SH-SY5Y (cell line): ENCODE data around the gene CSKMT.

Experiments used
- GATA2 ChIP-seq: IDR thresholded peaks from 2 replicates; pipeline ENCODE4 v1.6.1; 2011; ENCODE audit warnings: mild to moderate bottlenecking, low read depth, low read length
- GATA3 ChIP-seq: IDR thresholded peaks from 2 replicates; pipeline ENCODE4 v1.6.1; 2011; ENCODE audit warnings: low read depth, mild to moderate bottlenecking, low read length, moderate library complexity

The CSKMT gene

DNA sequence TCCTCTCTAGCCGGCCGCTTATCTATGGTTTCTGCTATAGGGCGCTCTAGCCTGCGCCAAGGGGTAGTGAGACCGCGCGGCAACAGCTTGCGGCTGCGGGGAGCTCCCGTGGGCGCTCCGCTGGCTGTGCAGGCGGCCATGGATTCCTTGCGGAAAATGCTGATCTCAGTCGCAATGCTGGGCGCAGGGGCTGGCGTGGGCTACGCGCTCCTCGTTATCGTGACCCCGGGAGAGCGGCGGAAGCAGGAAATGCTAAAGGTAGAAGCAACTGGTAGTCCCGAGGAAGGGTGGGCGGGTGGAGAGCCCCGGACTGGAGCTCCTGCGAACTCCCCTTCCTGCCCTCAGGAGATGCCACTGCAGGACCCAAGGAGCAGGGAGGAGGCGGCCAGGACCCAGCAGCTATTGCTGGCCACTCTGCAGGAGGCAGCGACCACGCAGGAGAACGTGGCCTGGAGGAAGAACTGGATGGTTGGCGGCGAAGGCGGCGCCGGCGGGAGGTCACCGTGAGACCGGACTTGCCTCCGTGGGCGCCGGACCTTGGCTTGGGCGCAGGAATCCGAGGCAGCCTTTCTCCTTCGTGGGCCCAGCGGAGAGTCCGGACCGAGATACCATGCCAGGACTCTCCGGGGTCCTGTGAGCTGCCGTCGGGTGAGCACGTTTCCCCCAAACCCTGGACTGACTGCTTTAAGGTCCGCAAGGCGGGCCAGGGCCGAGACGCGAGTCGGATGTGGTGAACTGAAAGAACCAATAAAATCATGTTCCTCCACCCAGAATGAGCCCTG, 6.7 kb downstream of the CSKMT start, which contains the start of the genes LBHD1 and UQCC3:
Gene LBHD1 (minus strand): TSS at position 660 of the 782 bp plus-strand sequence. CDS start 2,236 bp downstream, outside the sequence.
Gene UQCC3 (plus strand): TSS at position 66 of the 782 bp plus-strand sequence. CDS start 73 bp downstream, at position 139.
- TF ChIP-seq GATA2 (no peak), GATA3 (no peak)

DNA sequence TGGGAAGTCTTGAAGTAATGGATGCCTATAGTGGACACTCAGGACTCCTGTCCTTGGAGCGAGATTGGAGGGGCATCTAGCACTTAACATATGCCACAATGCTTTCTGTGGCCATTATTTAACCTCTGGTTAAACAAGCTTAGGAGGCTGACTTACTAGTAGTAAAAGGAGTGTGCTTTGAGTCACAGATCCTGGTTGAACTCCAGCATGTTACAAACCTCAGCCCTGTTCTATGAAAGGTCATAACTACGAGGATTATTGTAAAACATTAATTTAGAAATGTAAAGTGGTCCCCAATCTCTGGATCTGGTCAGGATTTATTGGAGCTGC, 8.0 kb downstream of the CSKMT start:
- TF ChIP-seq GATA3 (no peak), GATA2 (no peak)

DNA sequence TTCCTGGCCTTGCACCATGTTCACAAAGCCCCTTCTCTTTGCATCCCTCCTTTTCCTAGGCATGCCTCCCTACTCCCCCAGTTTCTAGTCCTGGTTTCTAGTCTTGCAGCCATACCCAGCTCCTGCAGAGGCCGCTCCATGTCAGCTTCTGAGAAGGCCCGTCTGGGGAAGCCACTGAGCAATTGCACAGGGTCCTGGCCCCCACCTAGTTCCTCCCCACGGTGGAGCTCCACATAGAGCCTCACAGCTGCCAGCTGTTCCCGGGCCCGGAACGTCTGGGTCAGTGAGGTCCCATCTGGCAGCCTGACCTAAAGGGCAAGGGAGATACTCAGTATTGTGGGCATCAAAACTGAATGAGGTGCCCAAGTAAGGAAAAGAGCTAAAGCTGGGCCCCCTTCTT, 11.6 kb downstream of the CSKMT start:
- TF ChIP-seq GATA2: no peak
- TF ChIP-seq GATA3: no peak

DNA sequence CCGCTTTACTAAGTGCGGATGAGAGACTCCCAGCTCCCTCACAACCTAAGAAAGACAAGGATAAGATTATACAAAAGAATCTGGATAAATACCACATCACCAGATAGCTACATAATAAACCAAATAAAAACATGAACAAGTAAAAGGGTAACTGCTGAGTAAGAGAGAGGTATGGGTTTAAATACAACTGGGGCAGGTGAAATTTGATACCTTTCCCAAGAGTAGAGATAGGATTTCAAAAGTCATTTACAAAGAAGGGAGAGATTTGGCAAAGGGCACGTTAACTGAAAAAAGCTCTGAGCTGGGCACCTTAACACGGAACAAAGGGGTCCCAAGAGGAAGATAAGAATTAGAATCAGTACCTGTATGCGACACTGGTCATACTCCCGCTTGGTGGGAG, 12.0 kb downstream of the CSKMT start:
- TF ChIP-seq GATA3 (no peak), GATA2 (no peak)

DNA sequence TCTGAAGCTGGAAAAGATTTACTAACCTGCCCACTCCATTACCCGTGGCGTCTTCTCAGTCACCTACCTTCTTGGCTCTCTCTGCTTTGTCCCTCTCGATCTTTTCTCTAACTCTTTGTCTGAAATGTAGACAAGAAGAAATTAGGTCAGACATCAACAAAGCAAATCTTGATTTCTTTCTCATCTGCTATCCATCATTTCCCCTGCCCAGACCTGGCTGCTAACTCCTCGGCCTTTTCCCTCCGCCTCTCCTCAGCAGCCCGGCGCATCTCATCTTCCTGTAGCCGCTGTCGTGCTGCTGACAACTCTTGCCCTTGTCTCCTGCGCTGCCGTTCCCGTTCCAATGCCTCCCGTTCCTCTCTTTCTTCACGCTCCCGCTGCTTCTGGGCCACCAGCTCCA, 12.6 kb downstream of the CSKMT start:
- no peak for TF ChIP-seq GATA2
- no peak for TF ChIP-seq GATA3

DNA sequence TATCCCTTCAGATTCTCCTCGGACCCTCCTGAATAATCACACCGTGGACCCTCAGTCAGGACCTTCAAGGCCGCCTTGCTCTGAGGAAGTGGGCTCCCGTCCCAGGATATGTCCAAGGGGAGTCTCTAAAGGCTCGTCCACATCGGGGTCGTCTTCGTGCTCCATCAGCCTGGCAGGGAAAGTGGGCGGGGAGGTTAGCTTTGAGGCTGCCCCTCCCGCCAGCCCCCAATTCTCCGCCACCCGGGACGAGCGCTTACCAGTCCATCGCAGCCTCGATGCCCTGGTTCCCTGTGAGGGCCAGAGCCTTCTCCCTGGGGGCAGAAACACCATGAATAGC, 13.3 kb downstream of the CSKMT start:
- TF ChIP-seq GATA3 (no peak), GATA2 (no peak)

DNA sequence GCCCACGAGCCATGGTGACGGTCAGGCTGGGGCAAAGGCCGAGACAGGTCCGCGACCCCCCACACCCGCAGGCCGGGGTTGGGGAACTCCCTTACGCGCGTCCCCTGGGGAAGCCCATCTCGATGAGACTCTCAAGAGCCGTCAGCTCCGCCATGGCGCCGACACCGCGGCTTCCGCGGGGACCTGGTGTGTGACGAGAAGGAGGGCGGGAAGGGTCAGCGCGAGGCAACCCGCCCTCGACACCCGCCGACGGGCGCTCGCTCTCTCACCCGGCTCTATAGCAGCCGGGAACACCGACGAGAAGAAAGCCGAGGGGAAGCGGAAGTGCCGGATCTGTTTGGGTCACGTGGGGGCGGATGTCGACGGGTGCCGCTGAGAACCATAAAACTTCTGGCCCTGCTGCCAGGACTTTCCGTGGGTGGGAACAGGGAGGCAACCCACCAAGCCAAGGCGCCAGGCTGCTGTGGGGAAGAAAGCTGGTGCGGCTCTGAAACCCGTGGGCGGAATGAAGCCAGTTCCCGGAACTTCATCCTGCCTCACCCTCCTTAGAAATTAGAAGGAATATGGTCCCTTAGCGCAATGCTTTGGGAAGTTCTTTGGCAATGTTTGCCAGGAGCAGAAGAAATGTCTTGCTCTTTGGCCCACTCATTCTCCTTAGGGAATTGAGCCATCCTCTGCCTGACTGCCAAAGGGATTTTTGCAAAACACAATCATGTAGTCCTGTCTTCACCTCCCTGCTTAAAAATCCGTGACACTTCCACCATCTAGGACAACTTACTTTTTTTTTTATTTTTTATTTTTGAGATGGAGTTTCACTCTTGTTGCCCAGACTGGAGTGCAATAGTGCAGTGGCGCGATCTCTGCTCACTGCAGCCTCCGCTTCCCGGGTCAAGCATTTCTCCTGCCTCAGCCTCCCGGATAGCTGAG, 13.9 kb downstream of the CSKMT start, which contains the start of gene UBXN1:
Gene UBXN1 (minus strand): TSS at position 304 of the 927 bp plus-strand sequence. CDS start 150 bp downstream, at position 154.
- TF ChIP-seq GATA2 (no peak), GATA3 (no peak)

DNA sequence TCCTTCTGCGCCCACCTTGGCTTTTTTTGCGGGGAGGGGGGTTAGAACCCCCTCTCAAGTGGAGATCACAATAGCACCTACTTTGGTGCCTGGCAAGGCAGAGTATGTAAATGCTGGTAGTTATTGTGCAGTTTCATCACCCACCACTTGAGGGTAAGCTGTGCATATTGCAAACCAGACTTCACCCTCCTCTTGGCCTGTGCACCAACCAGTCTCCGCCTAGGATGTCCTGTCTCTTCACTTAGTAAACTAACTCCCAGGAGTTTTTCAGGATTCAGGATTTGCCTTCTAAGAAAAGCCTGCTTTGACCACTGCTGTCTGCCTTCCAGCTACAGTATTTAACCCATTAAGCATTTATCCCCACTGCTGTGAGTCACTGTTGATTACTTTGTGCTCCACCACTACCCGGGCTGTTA, 15.7 kb downstream of the CSKMT start:
- TF ChIP-seq GATA3 (no peak), GATA2 (no peak)

DNA sequence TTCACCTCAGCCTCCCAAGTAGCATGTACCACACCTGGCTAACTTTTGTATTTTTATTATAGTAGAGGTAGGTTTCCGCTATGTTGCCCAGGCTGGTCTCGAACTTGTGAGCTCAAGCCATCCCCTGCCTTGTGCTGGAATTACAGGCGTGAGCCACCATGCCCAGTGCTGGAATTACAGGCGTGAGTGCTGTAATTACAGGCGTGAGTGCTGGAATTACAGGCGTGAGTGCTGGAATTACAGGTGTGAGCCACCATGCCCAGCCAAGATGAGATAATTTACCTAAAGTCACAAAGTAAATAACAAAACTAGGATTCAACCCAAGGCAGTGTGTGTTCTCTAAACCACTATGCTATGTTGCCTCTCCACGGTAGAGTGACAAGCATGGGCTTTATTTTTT, 17.4 kb downstream of the CSKMT start:
- TF ChIP-seq GATA2 (no peak), GATA3 (no peak)

DNA sequence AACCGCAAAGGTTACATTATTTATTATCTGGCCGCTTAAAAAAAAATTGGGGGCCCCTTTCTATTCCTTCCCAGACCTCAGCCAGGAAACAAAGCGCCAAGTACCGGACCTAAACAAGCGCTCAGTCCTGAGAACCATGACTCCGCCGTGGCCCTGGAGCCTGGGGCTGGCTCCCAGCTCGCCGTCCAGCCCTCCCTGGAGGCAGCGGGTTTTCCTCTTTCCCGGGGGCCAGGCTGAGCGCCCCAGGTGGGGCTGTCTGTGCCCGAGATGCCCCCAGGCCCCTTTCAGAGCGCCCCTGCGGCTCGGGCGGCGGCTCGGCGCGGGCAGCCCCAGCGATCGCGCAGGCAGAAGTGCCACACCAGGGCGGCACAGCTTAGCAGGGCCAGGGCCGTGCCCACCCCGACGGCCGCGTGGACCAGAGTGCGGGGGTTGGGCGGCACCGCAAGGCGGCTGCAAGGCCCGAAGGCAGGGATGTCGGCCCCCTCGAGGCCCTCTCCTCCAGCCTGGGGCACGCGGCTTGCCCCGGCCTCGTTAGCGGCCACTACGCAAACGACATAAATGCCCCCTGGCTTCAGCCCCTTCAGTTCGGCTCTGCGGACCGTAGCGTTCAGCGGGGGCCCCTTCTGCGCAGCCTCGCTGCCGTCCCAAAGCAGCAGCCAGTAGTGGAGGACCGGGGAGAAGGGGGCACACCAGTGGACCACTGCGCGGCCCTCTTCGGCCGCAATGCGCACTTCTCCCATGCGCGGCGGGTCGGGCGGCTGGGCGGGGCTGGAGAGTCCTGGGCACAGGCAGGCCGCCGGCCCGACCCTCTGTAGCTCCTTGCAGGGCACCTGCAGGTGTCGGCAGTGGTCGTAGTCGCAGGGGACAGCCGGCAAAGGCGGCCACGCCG, 22.6 kb downstream of the CSKMT start:
- TF ChIP-seq GATA3: no peak
- no peak for TF ChIP-seq GATA2

DNA sequence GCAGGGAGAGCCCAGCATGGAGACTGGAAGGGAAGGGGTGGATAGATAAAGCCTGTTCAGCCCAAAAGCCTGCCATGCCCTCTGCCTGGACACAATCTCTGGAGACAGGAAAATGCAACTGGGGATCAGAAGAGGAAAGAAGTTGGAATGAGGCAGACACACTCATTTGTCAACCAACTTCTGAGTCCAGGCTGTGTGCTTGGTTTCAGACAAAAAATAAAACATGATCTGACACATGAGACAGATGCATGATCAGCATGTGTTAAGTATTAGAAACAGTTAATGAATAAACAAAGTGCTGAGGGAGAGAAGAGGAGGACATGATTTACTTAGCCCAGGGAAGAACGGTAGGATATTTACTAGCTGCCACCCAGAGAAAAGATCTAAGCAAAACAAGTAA, 23.4 kb downstream of the CSKMT start:
- TF ChIP-seq GATA2 (no peak), GATA3 (no peak)

DNA sequence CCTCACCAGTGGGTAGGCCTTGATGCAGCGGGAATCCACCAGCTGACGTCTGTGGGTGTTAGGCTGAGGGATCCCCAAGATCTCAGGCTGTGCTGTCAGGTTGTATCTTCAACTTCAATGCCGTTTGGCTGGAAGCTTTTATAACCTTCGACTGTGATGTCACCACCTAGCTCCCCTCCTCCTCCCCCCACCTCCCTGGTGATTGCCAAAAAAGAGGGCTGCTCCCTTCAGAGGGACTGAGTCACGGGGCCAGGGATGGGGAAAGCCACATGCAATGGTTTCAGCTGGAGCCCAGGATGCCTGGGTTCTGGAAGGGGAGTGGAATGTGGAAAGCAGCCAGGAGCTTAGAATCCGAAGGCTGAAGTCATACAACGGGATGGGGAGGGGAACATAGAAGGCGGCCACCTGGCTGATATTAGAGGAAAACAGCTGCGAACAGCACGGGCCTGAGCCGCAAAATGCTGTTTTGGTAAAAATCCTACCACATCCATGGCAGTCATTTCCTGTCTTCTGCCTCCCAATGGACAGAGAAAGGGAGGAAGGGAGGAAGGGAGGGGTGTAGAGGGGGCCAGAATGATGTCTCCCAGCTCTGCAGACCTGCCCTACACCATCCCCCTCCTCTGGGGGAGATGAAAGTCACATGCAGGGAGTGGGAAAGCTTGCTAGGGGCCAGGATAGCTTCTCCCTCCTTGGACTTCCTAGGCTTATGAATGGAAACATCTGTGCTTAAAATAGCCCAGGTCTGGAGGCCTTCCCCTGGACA, 24.5 kb downstream of the CSKMT start, which contains the start of gene LRRN4CL:
Gene LRRN4CL (minus strand): TSS at position 110 of the 763 bp plus-strand sequence. CDS start 1,022 bp downstream, outside the sequence.
- TF ChIP-seq GATA2 (no peak), GATA3 (no peak)
